Neural cell (in vitro differentiated cells): ENCODE results near the gene HBA2. TPM values are rescaled to one million over a fixed set of nuclear protein-coding genes. Genes with fewer than 3 reads are reported as not detected.
"Not testable (repeated sequence)": the region's sequence is repeated elsewhere in the genome, so short reads cannot be mapped to it uniquely, and the experiment has no call there.

Experiments used
- H2AFZ ChIP-seq: fragments of 200-600, 300-800 bp; sonication (generic), shearing (Covaris generic); 2 replicates; pipeline ENCODE4 v1.6.0; 2014; ENCODE audit warnings: low read depth, mild to moderate bottlenecking, antibody characterized with exemption, low read length, moderate library complexity
- H3F3A ChIP-seq: fragments of 200-600 bp; shearing (Covaris generic); 2 replicates; pipeline ENCODE4 v1.6.1; 2016; ENCODE audit warnings: mild to moderate bottlenecking, moderate library complexity, mixed read lengths, antibody characterized with exemption, low read length; ENCODE audit not compliant: insufficient read depth, poor library complexity, severe bottlenecking
- H3K27ac ChIP-seq: fragments of 200-600, 300-800 bp; sonication (generic), shearing (Covaris generic); 2 replicates; pipeline ENCODE4 v1.5.1; 2014; ENCODE audit warnings: mild to moderate bottlenecking, low read length, moderate library complexity
- H3K27me3 ChIP-seq: fragments of 300-800, 200-600 bp; sonication (generic), shearing (Covaris generic); 2 replicates; pipeline ENCODE4 v1.6.0; 2014; ENCODE audit warnings: mild to moderate bottlenecking, low read depth, low read length, moderate library complexity; ENCODE audit not compliant: insufficient read depth
- H3K36me3 ChIP-seq: fragments of 300-800, 200-600 bp; sonication (generic), shearing (Covaris generic); 2 replicates; pipeline ENCODE4 v1.5.1; 2014; ENCODE audit warnings: mild to moderate bottlenecking, antibody characterized with exemption, low read length, moderate library complexity; ENCODE audit not compliant: insufficient read depth
- H3K4me2 ChIP-seq: fragments of 300-800, 200-600 bp; sonication (generic), shearing (Covaris generic); 2 replicates; pipeline ENCODE4 v1.6.0; 2014; ENCODE audit warnings: mild to moderate bottlenecking, low read length
- H3K4me3 ChIP-seq: fragments of 300-800, 200-600 bp; sonication (generic), shearing (Covaris generic); 2 replicates; pipeline ENCODE4 v1.5.1; 2014; ENCODE audit warnings: mild to moderate bottlenecking, low read length, moderate library complexity
- H3K79me2 ChIP-seq: fragments of 200-600 bp; shearing (Covaris generic); replicated peaks from 2 replicates; pipeline ENCODE4 v1.6.0; 2014; ENCODE audit warnings: mild to moderate bottlenecking, low read length, moderate library complexity; ENCODE audit not compliant: insufficient read depth
- H3K9ac ChIP-seq: fragments of 300-800, 200-600 bp; sonication (generic), shearing (Covaris generic); 2 replicates; pipeline ENCODE4 v1.6.1; 2016; ENCODE audit warnings: mild to moderate bottlenecking, low read length, mixed read lengths
- H3K9me2 ChIP-seq: fragments of 200-600 bp; shearing (Covaris generic); 2 replicates; pipeline ENCODE4 v1.6.1; 2016; ENCODE audit warnings: mild to moderate bottlenecking, low read length, mixed read lengths; ENCODE audit not compliant: insufficient read depth
- H3K9me3 ChIP-seq: fragments of 200-600, 300-800 bp; sonication (generic), shearing (Covaris generic); 2 replicates; pipeline ENCODE4 v1.6.1; 2016; ENCODE audit warnings: mild to moderate bottlenecking, mixed run types, low read length, moderate library complexity, mixed read lengths
- H4K20me1 ChIP-seq: fragments of 200-600 bp; shearing (Covaris generic); 2 replicates; pipeline ENCODE4 v1.6.1; 2016; ENCODE audit warnings: mild to moderate bottlenecking, mixed run types; ENCODE audit not compliant: insufficient read depth
- SMC3 ChIP-seq: fragments of 450-650 bp; conservative IDR thresholded peaks from 2 replicates; pipeline ENCODE4 v1.6.1; 2014; ENCODE audit warnings: antibody characterized with exemption, mild to moderate bottlenecking, moderate library complexity; ENCODE audit not compliant: poor library complexity
- TAF1 ChIP-seq: IDR thresholded peaks from 2 replicates; pipeline ENCODE4 v1.6.1; 2012; ENCODE audit warnings: low read depth
- polyA plus RNA-seq: library from polyadenylated mRNA; depleted of rRNA; stranded (reverse); fragments of >200 nt; gene quantifications from 2 replicates; pipeline ENCODE4 v1.2.3, GENCODE V29; 2014
- TF ChIP-seq, protein P1 (sequence below): fragments of 450-650 bp; IDR thresholded peaks from 2 replicates; pipeline ENCODE4 v1.5.1; 2014; ENCODE audit warnings: antibody characterized with exemption, mild to moderate bottlenecking, moderate library complexity; ENCODE audit not compliant: poor library complexity, severe bottlenecking
- TF ChIP-seq, protein P2 (sequence below): IDR thresholded peaks from 2 replicates; pipeline ENCODE4 v1.6.1; 2012; ENCODE audit warnings: borderline replicate concordance

Gene HBA2
- polyA plus RNA-seq, 1 donor from 2014 or later: not detected

DNA sequence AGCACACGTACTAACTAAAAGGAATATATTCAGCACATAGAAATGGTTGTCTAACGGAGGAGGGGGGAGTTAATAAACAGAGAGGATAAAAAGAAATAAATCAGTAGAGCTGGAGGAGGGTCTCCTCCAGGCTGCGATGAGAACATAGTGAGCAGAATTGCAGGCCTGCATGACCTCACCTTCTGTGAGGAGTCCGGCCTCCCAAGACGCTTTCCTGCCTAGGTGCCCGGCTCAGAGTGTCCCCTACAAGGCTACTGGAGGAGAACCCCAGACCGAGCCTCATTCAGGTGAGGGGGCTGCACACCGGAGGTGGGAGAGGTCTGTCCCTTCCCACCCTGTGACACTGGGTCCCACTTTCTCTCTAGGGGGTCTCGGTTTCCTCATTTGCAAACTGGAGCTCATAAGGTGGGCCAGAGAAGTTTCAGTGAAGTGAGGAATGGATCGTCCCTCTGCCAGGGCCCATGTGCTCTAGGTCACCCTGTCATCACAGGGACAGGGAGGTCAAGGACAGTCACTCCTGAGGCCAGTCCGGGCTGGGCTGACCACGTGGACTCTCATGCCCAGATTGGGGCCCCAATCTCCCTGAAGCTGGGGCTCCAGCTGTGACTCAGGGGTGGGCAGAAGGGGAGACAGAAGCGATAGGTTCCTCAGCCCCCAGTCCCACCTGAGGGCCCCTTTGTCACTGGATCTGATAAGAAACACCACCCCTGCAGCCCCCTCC, 10.2 kb upstream of the HBA2 start:
- Histone ChIP-seq H3K36me3 (no peaks in the 10 kb centered on the region), H2AFZ (no peak overlapping the region), H3F3A (no peaks in the 10 kb centered on the region), H3K27ac (no peak overlapping the region), H3K9me2 (no peaks in the 10 kb centered on the region), H3K9me3 (no peaks in the 10 kb centered on the region), H4K20me1 (no peaks in the 10 kb centered on the region), H3K9ac (no peak overlapping the region), H3K27me3 (peaks cover 62% of the 10 kb centered on the region), H3K4me3 (no peak overlapping the region), H3K4me2 (no peak overlapping the region), H3K79me2 (no peaks in the 10 kb centered on the region)
- TF ChIP-seq, protein P1, sequence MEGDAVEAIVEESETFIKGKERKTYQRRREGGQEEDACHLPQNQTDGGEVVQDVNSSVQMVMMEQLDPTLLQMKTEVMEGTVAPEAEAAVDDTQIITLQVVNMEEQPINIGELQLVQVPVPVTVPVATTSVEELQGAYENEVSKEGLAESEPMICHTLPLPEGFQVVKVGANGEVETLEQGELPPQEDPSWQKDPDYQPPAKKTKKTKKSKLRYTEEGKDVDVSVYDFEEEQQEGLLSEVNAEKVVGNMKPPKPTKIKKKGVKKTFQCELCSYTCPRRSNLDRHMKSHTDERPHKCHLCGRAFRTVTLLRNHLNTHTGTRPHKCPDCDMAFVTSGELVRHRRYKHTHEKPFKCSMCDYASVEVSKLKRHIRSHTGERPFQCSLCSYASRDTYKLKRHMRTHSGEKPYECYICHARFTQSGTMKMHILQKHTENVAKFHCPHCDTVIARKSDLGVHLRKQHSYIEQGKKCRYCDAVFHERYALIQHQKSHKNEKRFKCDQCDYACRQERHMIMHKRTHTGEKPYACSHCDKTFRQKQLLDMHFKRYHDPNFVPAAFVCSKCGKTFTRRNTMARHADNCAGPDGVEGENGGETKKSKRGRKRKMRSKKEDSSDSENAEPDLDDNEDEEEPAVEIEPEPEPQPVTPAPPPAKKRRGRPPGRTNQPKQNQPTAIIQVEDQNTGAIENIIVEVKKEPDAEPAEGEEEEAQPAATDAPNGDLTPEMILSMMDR: no peak
- TF ChIP-seq, protein P2, sequence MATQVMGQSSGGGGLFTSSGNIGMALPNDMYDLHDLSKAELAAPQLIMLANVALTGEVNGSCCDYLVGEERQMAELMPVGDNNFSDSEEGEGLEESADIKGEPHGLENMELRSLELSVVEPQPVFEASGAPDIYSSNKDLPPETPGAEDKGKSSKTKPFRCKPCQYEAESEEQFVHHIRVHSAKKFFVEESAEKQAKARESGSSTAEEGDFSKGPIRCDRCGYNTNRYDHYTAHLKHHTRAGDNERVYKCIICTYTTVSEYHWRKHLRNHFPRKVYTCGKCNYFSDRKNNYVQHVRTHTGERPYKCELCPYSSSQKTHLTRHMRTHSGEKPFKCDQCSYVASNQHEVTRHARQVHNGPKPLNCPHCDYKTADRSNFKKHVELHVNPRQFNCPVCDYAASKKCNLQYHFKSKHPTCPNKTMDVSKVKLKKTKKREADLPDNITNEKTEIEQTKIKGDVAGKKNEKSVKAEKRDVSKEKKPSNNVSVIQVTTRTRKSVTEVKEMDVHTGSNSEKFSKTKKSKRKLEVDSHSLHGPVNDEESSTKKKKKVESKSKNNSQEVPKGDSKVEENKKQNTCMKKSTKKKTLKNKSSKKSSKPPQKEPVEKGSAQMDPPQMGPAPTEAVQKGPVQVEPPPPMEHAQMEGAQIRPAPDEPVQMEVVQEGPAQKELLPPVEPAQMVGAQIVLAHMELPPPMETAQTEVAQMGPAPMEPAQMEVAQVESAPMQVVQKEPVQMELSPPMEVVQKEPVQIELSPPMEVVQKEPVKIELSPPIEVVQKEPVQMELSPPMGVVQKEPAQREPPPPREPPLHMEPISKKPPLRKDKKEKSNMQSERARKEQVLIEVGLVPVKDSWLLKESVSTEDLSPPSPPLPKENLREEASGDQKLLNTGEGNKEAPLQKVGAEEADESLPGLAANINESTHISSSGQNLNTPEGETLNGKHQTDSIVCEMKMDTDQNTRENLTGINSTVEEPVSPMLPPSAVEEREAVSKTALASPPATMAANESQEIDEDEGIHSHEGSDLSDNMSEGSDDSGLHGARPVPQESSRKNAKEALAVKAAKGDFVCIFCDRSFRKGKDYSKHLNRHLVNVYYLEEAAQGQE: no peak
- TF ChIP-seq SMC3: no peak
- TF ChIP-seq TAF1: no peak

DNA sequence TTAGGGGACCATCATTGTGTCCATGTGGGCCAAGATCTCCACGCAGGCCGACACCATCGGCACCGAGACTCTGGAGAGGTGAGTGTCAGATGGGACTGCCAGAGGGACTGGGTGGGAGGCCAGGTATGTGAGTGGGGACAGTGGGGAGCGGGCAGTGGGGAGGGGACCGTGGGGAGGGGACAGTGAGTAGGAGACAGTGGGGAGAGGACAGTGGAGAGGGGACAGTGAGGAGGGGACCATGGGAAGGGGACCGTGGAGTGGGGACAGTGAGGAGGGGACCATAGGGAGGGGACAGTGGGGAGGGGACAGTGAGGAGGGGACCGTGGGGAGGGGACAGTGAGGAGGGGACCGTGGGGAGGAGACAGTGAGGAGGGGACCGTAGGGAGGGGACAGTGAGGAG, 9.5 kb upstream of the HBA2 start:
- not testable (repeated sequence) for H3F3A ChIP-seq, H2AFZ ChIP-seq, H3K4me2 ChIP-seq, H3K9ac ChIP-seq, H3K9me2 ChIP-seq, H3K79me2 ChIP-seq, H3K9me3 ChIP-seq, H4K20me1 ChIP-seq, H3K27ac ChIP-seq, H3K36me3 ChIP-seq, H3K4me3 ChIP-seq
- peaks cover 64% of the 10 kb centered on the region for H3K27me3 ChIP-seq

DNA sequence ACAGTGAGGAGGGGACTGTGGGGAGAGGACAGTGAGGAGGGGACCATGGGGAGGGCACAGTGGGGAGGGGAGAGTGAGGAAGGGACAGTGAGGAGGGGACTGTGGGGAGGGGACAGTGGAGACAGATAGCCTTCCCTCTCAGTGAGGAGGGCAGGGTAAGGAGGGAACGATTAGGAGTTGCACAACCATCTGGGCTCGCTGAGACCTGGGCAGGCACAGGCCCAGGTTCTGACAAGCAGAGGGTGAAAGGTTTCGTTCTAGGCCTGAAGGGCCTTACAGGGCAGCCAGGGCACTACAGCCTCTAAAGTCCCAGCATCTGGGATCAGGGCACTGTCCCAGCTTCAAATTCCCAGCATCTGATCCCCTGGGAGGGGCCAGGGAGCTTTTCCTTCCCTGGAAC, 9.0 kb upstream of the HBA2 start:
- not testable (repeated sequence) for H3K36me3 ChIP-seq, H3K27ac ChIP-seq, H3K9ac ChIP-seq, H3K9me2 ChIP-seq, H3K4me3 ChIP-seq, H4K20me1 ChIP-seq, H3K4me2 ChIP-seq, H2AFZ ChIP-seq, H3K79me2 ChIP-seq, H3F3A ChIP-seq, H3K9me3 ChIP-seq
- peaks cover 66% of the 10 kb centered on the region for H3K27me3 ChIP-seq

DNA sequence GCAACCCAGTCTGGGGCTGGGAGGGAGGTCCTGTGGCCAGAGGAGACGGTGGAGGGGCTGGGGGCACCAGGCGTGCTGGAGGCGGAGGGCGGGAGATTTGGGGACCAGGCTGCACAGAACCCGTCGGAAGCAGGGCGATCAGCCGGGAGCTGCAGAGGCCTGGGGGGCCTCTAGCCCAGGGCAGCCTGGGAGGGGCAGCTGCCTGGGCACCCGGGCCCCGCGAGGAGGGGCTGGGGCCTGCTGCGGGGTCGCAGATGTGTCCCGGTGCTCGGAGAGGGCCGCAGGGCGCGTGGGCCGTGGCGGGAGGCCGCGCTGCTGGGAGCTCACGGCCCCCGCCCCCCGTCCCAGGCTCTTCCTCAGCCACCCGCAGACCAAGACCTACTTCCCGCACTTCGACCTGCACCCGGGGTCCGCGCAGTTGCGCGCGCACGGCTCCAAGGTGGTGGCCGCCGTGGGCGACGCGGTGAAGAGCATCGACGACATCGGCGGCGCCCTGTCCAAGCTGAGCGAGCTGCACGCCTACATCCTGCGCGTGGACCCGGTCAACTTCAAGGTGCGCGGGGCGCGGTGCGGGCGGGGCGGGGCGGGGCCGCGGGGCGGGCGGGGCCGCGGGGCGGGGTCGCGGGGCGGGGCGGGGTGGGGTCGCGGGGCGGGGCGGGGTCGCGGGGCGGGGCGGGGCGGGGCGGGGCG, 8.4 kb upstream of the HBA2 start:
- not testable (repeated sequence) for H3K9ac ChIP-seq, H3K4me2 ChIP-seq, H3K36me3 ChIP-seq, H4K20me1 ChIP-seq, H3F3A ChIP-seq, H3K9me2 ChIP-seq, H3K4me3 ChIP-seq, H2AFZ ChIP-seq, H3K9me3 ChIP-seq, H3K27ac ChIP-seq, H3K79me2 ChIP-seq
- H3K27me3 ChIP-seq: peaks cover 68% of the 10 kb centered on the region
